HepG2 (cell line): Measurements from ENCODE around the gene GALNT11. TPM values are rescaled to one million over a fixed set of nuclear protein-coding genes. Genes with fewer than 3 reads are reported as not detected.

Source experiments
- ARID4A ChIP-seq: sonication (generic); formaldehyde crosslinking; IDR thresholded peaks from 2 replicates; pipeline ENCODE4 v1.5.0; 2020; ENCODE audit warnings: mild to moderate bottlenecking, missing genetic modification reagents, borderline replicate concordance
- ATF7 ChIP-seq, 2 experiments: fragments of 450-650 bp in 1 of 2; sonication (generic) in 1 of 2; formaldehyde crosslinking in 1 of 2; IDR thresholded peaks; 2 replicates each; pipeline versions ENCODE4 v1.4.0 to v1.6.1; 2016 to 2020; ENCODE audit warnings: antibody characterized with exemption in 1 of 2, mild to moderate bottlenecking in 1 of 2, missing genetic modification reagents in 1 of 2
- CEBPG ChIP-seq: IDR thresholded peaks from 2 replicates; pipeline ENCODE4 v1.6.1; 2016
- HOXD1 ChIP-seq: sonication (generic); formaldehyde crosslinking; IDR thresholded peaks from 2 replicates; pipeline ENCODE4 v1.5.0; 2020; ENCODE audit warnings: missing genetic modification reagents
- KMT2A ChIP-seq: sonication (generic); formaldehyde crosslinking; IDR thresholded peaks from 2 replicates; pipeline ENCODE4 v1.4.0; 2020; ENCODE audit warnings: missing genetic modification reagents
- KMT2B ChIP-seq: IDR thresholded peaks from 2 replicates; pipeline ENCODE4 v1.6.1; 2016; ENCODE audit warnings: missing genetic modification reagents, missing compliant biosample characterization
- MED1 ChIP-seq: sonication (generic); formaldehyde crosslinking; IDR thresholded peaks from 2 replicates; pipeline ENCODE4 v1.4.0; 2020; ENCODE audit warnings: missing genetic modification reagents
- PHF8 ChIP-seq: sonication (generic); formaldehyde crosslinking; IDR thresholded peaks from 2 replicates; pipeline ENCODE4 v1.5.0; 2020; ENCODE audit warnings: missing genetic modification reagents
- POLR2A ChIP-seq, 2 experiments: IDR thresholded peaks; 2 replicates each; pipeline ENCODE4 v1.6.1; 2011; ENCODE audit warnings: low read depth in 2 of 2, low read length in 2 of 2, mild to moderate bottlenecking in 1 of 2, moderate library complexity in 1 of 2; ENCODE audit not compliant: insufficient read depth in 1 of 2
- RCOR2 ChIP-seq: IDR thresholded peaks from 2 replicates; pipeline ENCODE4 v1.6.1; 2016; ENCODE audit warnings: missing biosample characterization, missing genetic modification reagents
- SRY ChIP-seq: sonication (generic); formaldehyde crosslinking; IDR thresholded peaks from 2 replicates; pipeline ENCODE4 v1.8.0; 2022; ENCODE audit warnings: mild to moderate bottlenecking, missing genetic modification reagents
- ZBTB42 ChIP-seq: sonication (generic); formaldehyde crosslinking; IDR thresholded peaks from 2 replicates; pipeline ENCODE4 v1.5.0; 2020; ENCODE audit warnings: mild to moderate bottlenecking, missing genetic modification reagents
- ZHX2 ChIP-seq, 2 experiments: sonication (generic) in 1 of 2; formaldehyde crosslinking in 1 of 2; IDR thresholded peaks; 2 replicates each; pipeline versions ENCODE4 v1.6.1 to v1.9.0; 2014 to 2022; ENCODE audit warnings: antibody characterized with exemption in 1 of 2, borderline replicate concordance in 1 of 2, inconsistent platforms in 1 of 2, low read depth in 1 of 2, missing genetic modification reagents in 1 of 2
- ZNF451 ChIP-seq: sonication (generic); formaldehyde crosslinking; IDR thresholded peaks from 2 replicates; pipeline ENCODE4 v1.5.0; 2020; ENCODE audit warnings: mild to moderate bottlenecking, missing genetic modification reagents
- ZNF614 ChIP-seq: IDR thresholded peaks from 2 replicates; pipeline ENCODE4 v1.6.1; 2018; ENCODE audit warnings: missing biosample characterization, missing genetic modification reagents, inconsistent platforms, borderline replicate concordance
- ZNF784 ChIP-seq: sonication (generic); formaldehyde crosslinking; IDR thresholded peaks from 2 replicates; pipeline ENCODE4 v1.5.1; 2020; ENCODE audit warnings: missing genetic modification reagents, mild to moderate bottlenecking, borderline replicate concordance
- ZNF841 ChIP-seq: sonication (generic); formaldehyde crosslinking; IDR thresholded peaks from 2 replicates; pipeline ENCODE4 v1.8.1; 2023; ENCODE audit warnings: missing genetic modification reagents, borderline replicate concordance
- ZSCAN31 ChIP-seq: sonication (generic); formaldehyde crosslinking; IDR thresholded peaks from 2 replicates; pipeline ENCODE4 v1.5.0; 2020; ENCODE audit warnings: low read depth, mild to moderate bottlenecking, missing genetic modification reagents
- polyA plus RNA-seq, 8 experiments: library from polyadenylated mRNA; depleted of rRNA in 3 of 8; stranded (reverse) in 7 of 8; unstranded in 1 of 8; fragments of >200 nt; fragmentation: Illumina TruSeq in 4 of 8; extraction: Trizol in 4 of 8; gene quantifications; 2 replicates each; pipeline versions ENCODE4 v1.2.1 to v1.2.3, GENCODE V29; 2011 to 2016; ENCODE audit warnings: low read depth in 4 of 8, missing spikeins in 1 of 8, mixed read lengths in 1 of 8; ENCODE audit not compliant: insufficient read depth in 1 of 8
- total RNA-seq, 5 experiments: library from RNA; depleted of rRNA; stranded (reverse); fragments of >200 nt; fragmentation: Illumina TruSeq; extraction: Trizol; gene quantifications; 2 replicates each; pipeline ENCODE4 v1.2.3, GENCODE V29; 2016; ENCODE audit warnings: low read depth in 1 of 5

GALNT11 gene
- total and polyA plus RNA-seq, 2 of the 13 experiments (the other 11 are each of a cell fraction or from before 2014, with no cell fraction given) = 9.3 to 16.3 TPM

- TF ChIP-seq ZNF614 (CRISPR knock-in tag) (peak; percentile 29; the same call in 1 of the 2 replicates), KMT2A (CRISPR knock-in tag) (no peak), PHF8 (CRISPR knock-in tag) (peak; percentile 67), KMT2B (CRISPR knock-in tag) (peak; percentile 28; the same call in 1 of the 2 replicates), SRY (CRISPR knock-in tag) (no peak), ATF7 (IDR thresholded peaks at IDR 0.05) (peak; percentile 29; the same call in 1 of the 2 replicates), ATF7 (CRISPR knock-in tag; IDR thresholded peaks at IDR 0.05) (0 out of 2 replicates have a peak, but pooled peaks have one; percentile 20), ARID4A (CRISPR knock-in tag) (peak; percentile 59; the same call in 1 of the 2 replicates), ZHX2 (IDR thresholded peaks at IDR 0.05; ENCODE audit: low read depth) (peak; percentile 97), ZHX2 (CRISPR knock-in tag; IDR thresholded peaks at IDR 0.05; ENCODE audit: borderline replicate concordance) (no peak), HOXD1 (CRISPR knock-in tag) (0 out of 2 replicates have a peak, but pooled peaks have one; percentile 18), MED1 (CRISPR knock-in tag) (0 out of 2 replicates have a peak, but pooled peaks have one; percentile 25), ZNF451 (no peak; the same call in 1 of the 2 replicates), CEBPG (CRISPR knock-in tag) (peak; percentile 48; the same call in 1 of the 2 replicates), ZNF841 (CRISPR knock-in tag) (no peak), POLR2A (IDR thresholded peaks at IDR 0.05; ENCODE audit: insufficient read depth in 1 of 2, low read depth in 2 of 2, low read length in 2 of 2) (peak; percentile 42 to 68; a peak in 2 of 4 replicates), RCOR2 (CRISPR knock-in tag) (no peak), ZNF784 (peak; percentile 27; the same call in 1 of the 2 replicates), ZSCAN31 (CRISPR knock-in tag) (0 out of 2 replicates have a peak, but pooled peaks have one; percentile 41), ZBTB42 (CRISPR knock-in tag) (no peak)
Observed at GRCh38 chr7:152025077-152025936, at the start of gene GALNT11 (continued).
